ENCODE measurements around the gene LTB4R. TPM values are rescaled to one million over a fixed set of nuclear protein-coding genes. Genes with fewer than 3 reads are reported as not detected.
A peak's percentile ranks its signal among the peaks of the same experiment; 100 is the strongest.

Gene LTB4R
- total and polyA plus RNA-seq, 4 donors: 0.86 to 5.0 (median 2.5) TPM

- Histone ChIP-seq H3K4me3 (ENCODE audit: low read depth in 1 of 3, low read length in 3 of 3) (no peak overlapping the region), H3K9me3 (ENCODE audit: control insufficient read depth in 4 of 4, low read length in 3 of 4) (no peaks in the 10 kb centered on the region), H3K27me3 (ENCODE audit: control insufficient read depth in 4 of 4, insufficient read depth in 4 of 4, low read length in 3 of 4) (no peaks in the 10 kb centered on the region), H3K36me3 (ENCODE audit: control insufficient read depth in 4 of 4, insufficient read depth in 3 of 4, low read depth in 1 of 4, low read length in 3 of 4) (no peaks in the 10 kb centered on the region), H3K4me1 (ENCODE audit: control insufficient read depth in 4 of 4, insufficient read depth in 4 of 4, low read length in 3 of 4) (peaks cover 0 to 19% (median 8%) of the 10 kb centered on the region in 4 donors), H3K27ac (ENCODE audit: low read depth in 1 of 2, low read length in 2 of 2) (peak overlapping the region in 1 of 2 donors; percentile 19), H3K9ac (ENCODE audit: low read depth in 1 of 2, low read length in 2 of 2) (no peak overlapping the region)
- no peak for DNase-seq (ENCODE audit: low spot score)
- TF ChIP-seq ATF3 (IDR thresholded peaks at IDR 0.05) (no peak), NR2F2 (IDR thresholded peaks at IDR 0.05) (no peak), FOXA2 (IDR thresholded peaks at IDR 0.05) (no peak), SP1 (IDR thresholded peaks at IDR 0.05) (no peak), RAD21 (IDR thresholded peaks at IDR 0.05) (no peak), EGR1 (IDR thresholded peaks at IDR 0.05; ENCODE audit: low read depth in 2 of 2) (no peak), MAX (IDR thresholded peaks at IDR 0.05) (no peak), JUND (IDR thresholded peaks at IDR 0.05) (no peak), ZBTB33 (IDR thresholded peaks at IDR 0.05) (no peak), REST (IDR thresholded peaks at IDR 0.05) (no peak), YY1 (IDR thresholded peaks at IDR 0.05) (no peak), GABPA (IDR thresholded peaks at IDR 0.05 in 1 of 2, conservative IDR thresholded peaks at IDR 0.05 in 1 of 2) (no peak), HNF4A (conservative IDR thresholded peaks at IDR 0.05) (no peak), CTCF (IDR thresholded peaks at IDR 0.05; ENCODE audit: low read depth, low read length, missing input control) (no peak), TAF1 (conservative IDR thresholded peaks at IDR 0.05) (no peak), RXRA (IDR thresholded peaks at IDR 0.05) (no peak), FOXA1 (IDR thresholded peaks at IDR 0.05) (no peak), HNF4G (IDR thresholded peaks at IDR 0.05) (no peak)
- 94% methylated on average over 6 of the region's 6 CpGs for WGBS
Observed at GRCh38 chr14:24277071-24277470, 34.2 kb upstream of the LTB4R start.
